Activated gamma-delta T cell (primary cell): Measurements from ENCODE around the gene SNU13.
A peak's percentile ranks its signal among the peaks of the same experiment; 100 is the strongest.
"Not testable (repeated sequence)": the region's sequence is repeated elsewhere in the genome, so short reads cannot be mapped to it uniquely, and the experiment has no call there.

Experiments
- DNase-seq: peaks from one replicate; lab custom pipeline; 2025; lab: John Stamatoyannopoulos, UW
- total RNA-seq, 2 donors: gene quantifications; one replicate each; lab custom pipeline; 2026; lab: John Stamatoyannopoulos, UW

The SNU13 gene
- 63.4 to 66.0 reads per million in 2 donors for total RNA-seq

DNA sequence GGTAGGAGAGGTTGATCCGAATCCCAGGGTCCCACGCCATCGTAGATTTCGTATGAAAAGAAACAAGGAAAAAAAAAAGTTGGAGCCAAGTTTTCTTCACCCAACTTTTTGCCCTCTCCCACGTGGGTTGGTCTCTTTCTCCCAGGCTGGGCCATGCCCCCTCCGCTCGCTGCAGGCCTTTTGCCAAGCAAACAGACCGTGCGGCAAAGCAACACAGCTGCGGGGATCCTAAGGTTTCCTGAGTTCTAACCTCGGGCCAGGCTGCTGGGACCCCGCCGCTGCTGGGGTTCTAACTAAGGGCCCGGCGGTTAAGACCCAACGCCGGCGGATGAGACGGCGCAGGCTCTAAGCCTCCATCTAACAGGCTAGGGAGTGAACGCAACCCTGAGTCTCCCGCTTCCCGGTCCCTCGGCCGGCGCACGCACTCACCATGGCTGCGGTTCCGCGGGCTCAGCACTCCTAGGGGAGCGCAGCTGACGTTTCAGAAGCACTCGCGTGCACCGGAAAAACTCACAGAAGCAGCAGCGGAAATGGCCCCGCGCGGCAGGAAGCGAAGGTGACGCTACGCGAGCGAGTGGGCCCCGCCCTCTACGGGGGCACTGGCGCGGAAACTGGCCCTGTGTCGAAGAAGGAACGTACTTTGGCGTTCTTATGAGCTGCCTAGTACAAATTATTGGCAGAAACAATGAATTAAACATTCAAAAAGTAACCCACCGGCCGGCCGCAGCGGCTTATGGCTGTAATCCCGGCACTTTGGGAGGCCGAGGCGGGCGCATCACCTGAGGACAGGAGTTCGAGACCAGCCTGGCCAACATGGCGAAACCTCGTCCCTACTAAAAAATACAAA lies at the start of gene SNU13:
Gene SNU13, minus strand, starts transcription at position 503 of the 847 bp plus-strand sequence. Its CDS starts 71 bp downstream, at position 432.
- DNase-seq, result peak; percentile 86

DNA sequence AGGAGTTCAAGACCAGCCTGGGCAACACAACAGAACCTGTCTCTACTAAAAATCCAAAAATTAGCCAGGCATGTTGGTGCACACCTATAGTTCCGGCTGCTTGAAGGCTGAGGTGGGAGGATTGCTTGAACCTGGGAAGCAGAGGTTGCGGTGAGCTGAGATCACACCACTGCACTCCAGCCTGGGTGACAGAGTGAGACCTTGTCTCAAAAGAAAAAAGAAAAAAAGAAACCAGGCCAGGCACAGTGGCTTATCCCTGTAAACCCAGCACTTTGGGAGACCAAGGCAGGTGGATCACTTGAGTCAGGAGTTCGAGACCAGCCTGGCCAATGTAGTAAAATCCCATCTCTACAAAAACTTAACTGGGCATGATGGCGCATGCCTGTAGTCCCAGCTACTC lies 44.6 kb upstream of the SNU13 start:
- not testable (repeated sequence) for DNase-seq

DNA sequence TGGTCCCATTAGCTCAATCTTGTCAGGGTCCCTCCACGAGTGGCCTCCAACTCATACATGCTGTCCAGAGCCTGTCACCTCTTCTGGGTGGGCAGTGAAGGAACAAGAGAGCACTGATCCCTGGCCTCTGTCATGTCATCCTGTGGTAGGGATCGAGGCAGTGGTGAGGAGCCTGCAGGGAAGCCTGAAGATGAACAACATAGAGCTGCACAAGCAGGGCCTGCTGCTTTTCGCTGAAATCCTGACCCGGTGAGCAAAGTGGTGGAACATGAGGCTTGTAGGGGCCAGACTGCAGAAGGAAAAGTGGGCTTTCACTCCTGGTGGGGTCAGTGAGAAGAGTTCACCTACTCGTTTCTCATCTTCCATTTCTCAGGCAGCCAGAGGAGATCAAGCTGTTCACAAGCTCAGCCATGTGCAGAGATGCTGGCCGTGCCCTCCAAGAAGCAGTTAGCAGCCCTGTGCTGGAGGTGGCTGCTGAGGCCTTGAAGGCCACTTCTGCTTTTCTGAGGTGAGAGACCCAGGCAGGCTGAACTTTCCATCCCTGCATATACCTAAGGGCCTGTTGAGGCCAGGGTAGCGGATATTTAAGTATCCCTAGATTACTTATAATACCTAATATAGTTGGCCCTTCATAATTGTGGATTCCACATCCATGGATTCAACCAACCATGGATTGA lies 43.6 kb upstream of the SNU13 start:
- DNase-seq, result no peak

DNA sequence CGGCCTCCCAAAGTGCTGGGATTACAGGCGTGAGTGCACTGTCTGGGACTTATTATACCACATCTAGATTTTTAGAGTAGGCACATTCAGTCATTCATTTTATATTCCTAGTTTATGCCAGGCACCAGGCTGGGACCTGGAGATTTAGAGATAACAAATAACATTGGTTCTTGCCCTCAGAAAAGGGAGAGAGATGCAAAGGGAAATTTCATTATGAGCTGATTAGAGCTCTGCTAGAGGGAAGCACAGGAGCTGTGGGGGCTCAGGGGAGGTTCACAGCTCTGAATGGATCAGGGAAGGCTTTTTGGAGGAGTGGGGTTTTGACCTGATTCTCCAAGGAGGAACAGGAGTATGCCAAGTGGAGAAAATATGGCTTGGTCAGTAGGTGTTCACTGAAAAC lies 42.9 kb upstream of the SNU13 start:
- DNase-seq, result no peak

GRCh38 chr22:41725510-41726110 lies 36.9 kb upstream of the SNU13 start:
- no peak for DNase-seq

DNA sequence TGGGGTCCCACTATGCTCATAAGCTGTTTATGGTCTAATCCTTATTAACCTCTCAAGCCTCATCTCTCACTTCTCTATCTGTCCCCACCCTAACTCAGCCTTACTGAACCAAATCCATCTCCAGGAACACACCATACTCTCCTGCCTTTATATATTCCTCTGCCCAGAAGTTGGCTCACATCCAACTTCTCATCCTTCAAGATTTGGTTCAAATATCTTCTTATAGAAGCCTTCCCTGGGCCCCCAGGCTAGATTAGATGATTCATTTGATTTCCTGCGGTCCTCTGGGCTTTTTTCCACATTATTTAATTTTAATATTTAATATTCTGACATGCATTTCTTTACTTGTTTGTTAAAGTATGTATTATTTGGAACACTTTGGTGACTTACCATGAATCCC lies 33.8 kb upstream of the SNU13 start:
- DNase-seq, result no peak

DNA sequence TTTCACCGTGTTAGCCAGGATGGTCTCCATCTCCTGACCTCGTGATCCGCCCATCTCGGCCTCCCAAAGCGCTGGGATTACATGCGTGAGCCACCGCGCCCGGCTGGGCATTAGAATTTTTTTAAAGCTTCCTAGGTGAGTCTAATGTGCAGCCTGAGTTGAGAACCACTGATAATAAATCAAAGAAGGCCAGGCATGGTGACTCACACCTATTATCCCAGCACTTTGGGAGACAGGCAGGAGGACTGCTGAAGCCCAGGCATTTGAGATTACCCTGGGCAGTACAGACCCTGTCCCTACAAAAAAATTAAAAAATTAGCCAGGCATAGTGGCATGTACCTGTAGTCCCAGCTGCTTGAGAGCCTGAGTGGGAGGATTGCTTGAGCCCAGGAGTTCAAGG lies 24.3 kb upstream of the SNU13 start:
- no peak for DNase-seq

DNA sequence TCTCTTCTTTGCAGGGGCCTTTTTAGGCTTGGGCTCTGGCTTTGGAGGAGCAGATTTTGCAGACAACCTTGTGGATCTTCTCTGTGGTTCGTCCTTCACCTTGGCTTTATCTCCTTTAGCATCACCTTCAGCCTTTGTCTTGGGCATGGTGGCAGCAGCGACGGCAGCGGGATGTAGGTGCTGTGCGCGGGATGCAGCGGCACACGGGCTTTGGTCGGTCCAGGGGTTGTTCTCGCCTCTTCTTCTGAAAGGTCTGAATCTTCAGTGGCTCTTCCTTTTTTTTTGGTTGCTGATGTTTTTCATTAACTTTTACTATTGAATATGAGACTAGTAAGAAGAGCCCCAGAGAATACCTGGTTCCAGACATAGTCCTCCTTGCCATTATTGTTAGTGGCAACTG lies 20.7 kb upstream of the SNU13 start:
- DNase-seq, result no peak

GRCh38 chr22:41702763-41703162 lies 14.1 kb upstream of the SNU13 start:
- no peak for DNase-seq

GRCh38 chr22:41700108-41700364 lies 11.4 kb upstream of the SNU13 start:
- DNase-seq, result no peak

DNA sequence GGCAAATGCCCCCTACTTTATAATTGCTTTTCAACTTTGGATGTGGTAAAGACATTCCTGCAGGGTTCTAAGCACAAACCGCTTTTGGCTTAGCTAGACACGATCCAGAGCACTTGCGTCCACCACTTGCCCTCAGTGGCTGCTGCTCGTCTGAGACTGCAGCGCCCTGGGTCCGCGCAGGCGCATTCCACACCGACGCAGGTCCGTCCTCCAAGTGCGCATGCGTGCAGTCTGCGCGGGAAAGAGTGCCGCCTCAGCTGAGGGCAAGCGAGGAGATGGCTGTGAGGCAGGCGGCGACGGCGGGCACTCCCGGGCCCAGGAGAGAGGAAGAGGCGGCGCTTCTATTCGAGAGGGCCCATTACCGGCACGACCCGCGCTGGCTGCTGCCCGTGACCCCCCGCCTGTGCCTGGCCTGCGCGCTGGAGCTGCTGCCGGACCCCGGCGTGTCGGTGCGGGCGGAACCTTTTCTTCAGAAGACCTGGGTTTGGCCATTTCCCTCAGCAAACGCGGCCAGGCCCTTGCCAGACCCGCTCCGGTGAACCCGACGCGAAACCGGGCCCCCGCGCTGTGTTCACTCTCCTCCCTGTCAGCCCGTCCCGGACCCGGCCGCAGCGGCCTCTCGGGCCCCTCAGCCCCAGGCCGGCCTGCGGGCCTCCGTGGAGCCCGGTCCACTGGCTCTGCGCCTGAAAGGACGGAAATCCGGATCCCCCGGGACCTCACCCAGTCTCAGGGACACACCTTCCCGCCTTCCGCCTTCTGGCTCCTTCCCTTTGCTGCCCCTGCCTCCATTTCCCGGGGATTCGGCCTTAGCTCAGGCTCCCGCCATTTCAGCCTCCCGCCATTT lies 10.8 kb upstream of the SNU13 start, which contains the start of gene MEI1:
Gene MEI1, plus strand, starts transcription at position 240 of the 844 bp plus-strand sequence. Its CDS starts 36 bp downstream, at position 276.
- peak; percentile 68 for DNase-seq

DNA sequence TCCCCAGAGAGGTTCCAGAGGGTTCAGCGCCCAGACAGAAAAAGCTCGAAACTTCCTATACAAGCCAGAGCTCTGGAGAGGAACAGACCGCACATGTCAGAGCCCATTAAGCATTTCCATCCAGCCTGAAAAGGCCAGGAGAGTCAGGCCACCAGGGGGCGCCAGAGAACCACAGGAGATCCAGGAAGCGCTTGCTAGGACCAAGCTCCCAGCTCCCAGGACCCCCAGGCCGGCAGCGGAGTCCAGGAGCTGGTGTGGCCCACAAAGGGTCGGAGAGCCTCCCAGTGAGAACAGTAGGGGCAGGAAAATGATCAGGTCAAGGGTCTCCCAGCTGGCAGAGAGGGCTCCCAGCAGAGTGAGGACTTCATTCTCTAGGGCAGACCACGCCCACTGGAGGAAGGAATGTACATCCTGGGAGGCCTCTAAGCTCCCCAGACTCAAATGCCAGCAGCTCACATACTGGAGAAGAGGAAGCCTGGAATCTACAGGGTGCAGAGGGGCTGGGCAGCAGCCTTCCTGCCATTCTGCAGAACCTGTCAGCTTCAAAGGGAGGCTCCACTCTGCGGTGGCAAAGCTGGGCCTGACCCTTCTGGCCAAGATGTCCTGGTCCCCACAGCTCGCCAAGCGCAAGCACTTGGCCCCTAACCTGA lies 8.6 kb upstream of the SNU13 start:
- peak; percentile 41 for DNase-seq

- no peak for DNase-seq
These were observed 8.0 kb upstream of the SNU13 start for GRCh38 chr22:41696703-41697102.

DNA sequence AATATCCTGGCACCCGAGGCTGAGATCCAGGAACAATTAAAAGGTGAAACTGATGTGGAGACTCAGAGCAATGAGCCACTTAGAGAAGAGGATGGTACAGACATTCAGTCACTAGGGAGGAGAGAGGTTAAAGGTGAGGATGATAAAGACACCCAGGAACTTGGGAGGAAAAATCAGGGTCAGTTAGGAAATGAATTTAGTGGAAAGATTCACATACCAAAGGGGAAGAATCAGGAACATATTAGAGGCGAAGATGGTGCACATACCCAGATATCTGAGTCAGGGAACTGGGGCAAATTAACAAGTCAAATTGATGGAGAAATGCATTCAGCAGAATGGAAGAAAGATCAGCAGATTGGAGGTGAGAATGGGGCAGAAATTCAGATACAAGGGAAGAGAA lies 6.5 kb upstream of the SNU13 start:
- no peak for DNase-seq

- no peak for DNase-seq
These were observed 1.8 kb upstream of the SNU13 start for GRCh38 chr22:41690476-41690875.

DNA sequence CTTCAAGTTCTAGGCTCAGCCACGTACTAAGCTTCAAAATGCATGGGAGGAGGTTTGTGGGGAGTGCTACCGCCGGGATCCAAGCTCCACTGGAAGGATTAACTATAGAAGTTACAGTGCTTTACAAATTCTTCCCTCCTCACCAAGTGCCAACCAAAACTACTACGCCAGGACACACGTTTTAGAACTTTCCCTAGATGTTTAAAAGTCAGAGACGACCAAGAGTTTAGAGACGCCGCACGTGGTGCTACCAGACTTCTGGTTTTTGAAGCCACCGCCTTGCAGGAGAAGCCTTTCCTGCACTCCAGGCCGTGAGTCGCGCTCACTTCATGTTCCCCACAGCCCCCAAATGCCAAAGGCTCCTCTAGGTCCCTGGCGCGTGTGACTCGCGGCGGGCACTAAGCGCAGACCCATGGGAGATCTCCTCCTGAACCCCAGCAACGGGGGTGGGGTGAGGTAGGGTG lies 734 bp downstream of the SNU13 start:
- no peak for DNase-seq

- DNase-seq, result not testable (repeated sequence)
These were observed 1.8 kb downstream of the SNU13 start for GRCh38 chr22:41686890-41687289.

DNA sequence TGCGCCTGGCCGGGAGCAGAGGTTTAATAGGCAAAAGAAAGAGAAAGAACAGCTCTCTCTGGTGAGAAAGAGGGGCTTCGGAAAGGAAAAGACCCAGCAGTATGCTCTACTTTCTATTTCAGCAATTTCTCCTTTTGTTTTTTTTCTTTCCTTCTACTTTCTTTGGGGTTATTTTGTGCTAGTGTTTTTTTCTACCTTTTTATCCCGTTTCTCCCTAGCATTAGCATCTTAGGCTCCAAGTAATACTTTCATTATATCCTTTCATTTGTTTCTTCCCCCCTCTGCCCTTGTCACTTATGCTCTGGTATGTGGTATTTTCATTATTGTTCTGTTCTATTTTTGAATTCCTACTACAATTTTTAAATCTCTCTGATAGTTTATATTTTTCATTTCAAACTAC lies 4.5 kb downstream of the SNU13 start:
- no peak for DNase-seq

DNA sequence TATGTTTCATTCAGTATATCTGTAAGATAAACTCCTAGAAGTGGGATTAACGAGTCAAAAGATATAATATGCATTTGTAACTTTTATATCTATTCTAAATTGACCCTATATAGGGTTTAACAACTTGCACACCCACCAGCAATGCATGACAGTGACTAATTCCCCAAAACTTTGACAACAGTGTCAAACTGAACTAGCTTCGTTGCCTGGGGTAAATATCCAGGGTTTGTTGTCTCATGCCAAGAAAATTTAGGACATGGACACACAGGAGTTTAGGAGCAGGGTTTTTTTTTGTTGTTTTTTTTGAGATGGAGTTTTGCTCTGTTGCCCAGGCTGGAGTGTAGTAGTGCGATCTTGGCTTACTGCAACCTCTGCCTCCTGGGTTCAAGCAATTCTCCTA lies 5.1 kb downstream of the SNU13 start:
- no peak for DNase-seq

DNA sequence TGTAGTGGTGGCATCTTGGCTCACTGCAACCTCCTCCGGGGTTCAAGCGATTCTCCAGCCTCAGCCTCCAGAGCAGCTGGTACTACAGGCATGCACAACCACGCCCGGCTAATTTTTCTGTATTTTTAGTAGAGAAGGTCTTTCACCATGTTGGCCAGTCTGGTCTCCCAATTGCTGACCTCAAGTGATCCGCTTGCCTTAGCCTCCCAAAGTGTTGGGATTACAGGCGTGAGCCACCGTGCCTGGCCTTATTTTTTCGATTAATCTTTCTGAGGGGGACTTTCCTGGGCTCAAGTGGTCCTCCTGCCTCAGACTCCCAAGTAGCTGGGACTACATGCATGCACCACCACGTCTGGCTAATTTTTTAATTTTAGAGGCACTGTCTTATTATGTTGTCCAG lies 5.6 kb downstream of the SNU13 start:
- no peak for DNase-seq

DNA sequence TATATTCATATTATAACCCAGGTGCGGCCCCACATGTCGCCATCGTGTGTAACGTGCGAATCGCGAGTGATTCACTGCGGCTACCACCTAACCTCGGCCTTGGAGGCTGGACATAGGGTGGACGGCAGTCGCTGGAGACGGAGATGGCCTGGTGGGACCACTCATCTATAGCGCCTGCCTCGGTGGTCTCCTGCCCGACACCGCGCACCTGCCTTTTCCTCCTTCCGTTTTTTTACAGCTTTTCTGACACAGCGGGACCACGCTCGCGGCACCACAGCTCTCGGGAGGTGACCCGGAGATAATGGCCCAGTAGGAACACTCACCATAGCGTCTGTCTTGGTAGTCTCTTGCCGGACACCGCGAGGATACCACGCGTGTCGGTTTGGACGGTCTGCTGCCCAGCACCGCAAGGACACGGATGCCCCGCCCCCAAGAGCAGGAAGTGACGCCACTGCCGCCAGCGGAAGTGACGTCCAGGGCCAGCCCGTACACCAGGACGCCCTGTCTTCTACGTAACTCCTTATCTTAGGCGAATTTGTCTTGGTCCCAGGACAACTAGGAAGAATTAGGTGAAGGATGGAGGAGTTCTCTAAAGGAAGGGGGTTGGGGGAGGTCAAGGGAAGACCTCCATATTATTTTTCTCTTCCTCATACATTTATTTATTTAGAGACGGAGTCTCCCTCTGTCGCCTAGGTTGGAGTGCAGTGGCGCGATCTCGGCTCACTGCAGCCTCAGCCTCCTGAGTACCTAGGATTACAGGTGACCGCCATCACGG lies 6.4 kb downstream of the SNU13 start:
- DNase-seq, result peak; percentile 79
